RWPE1 (cell line): ENCODE measurements around the gene ERGIC1.

Source experiments
- CTCF ChIA-PET: fragments of 350-600 bp; sonication (Branson Sonifier 250); formaldehyde crosslinking; extraction: SDS; loops from one replicate; lab custom pipeline; 2021; lab: Yijun Ruan, JAX
- POLR2A ChIA-PET: fragments of 400-600 bp; formaldehyde crosslinking; extraction: SDS; loops from one replicate; lab custom pipeline; 2020; ENCODE audit warnings: antibody characterized with exemption; ENCODE audit not compliant: low non-redundant PET; lab: Yijun Ruan, JAX
- DNase-seq: peaks from one replicate; pipeline ENCODE4 v3.0.0; 2012; ENCODE audit warnings: low spot score
- H3K27ac ChIP-seq: fragments of 450-650 bp; 2 replicates; pipeline ENCODE4 v1.5.1; 2017
- CTCF ChIP-seq: fragments of 450-650 bp; conservative IDR thresholded peaks from 2 replicates; pipeline ENCODE4 v1.5.1; 2017; ENCODE audit warnings: low read depth, mild to moderate bottlenecking

The ERGIC1 gene

DNA sequence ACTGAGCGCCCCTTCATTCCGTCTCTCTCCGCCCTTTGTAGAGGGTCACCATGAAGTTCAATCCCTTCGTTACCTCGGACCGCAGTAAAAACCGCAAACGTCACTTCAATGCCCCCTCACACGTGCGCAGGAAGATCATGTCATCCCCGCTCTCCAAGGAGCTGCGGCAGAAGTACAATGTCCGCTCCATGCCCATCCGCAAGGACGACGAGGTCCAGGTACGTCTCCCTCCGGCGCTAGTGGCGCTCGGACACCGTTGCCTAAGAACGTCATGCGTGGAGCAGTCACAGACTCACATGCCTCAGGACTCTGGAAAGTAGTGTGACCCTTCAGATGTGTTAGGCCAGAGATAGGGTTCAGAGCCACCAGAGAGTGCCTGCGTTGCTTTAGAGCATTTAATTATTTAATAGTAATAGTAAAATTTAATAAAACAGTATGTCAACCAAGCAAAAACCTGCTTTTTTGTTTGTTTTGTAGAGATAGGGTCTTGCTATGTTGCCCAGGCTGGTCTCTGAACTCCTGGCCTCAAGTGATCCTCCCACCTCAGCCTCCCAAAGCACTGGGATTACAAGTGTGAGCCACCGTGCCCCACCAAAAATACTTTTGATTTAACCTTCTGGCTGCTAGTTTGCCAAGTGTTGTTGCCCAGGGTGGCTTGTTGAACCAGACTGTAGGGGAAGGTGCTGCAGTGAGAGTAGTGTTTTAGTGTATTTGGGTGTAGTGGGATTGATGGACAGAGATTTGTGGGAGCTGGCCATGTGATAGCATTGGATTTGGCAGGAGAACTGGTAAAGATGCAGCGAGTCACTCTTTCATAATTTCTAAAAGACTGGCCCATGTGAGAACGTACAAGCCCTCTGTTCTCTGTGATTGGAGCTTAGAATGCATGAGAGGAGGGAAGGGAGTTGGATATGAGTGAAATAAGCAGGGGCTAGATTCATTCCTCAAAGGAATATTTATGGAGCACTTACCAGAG, 126.1 kb downstream of the ERGIC1 start:
- no peak for TF ChIP-seq CTCF
- peak overlapping the region; percentile 86 for H3K27ac ChIP-seq
- ChIA-PET CTCF (interaction anchor here (0.5 to 3.3 kb wide), 18 partner anchors 8 to 930 kb away, joined by 3 to 13 read pairs (median 4); no protein-coding TSS in a partner anchor), POLR2A (interaction anchor here (0.8 to 1.0 kb wide), 2 partner anchors 23 to 195 kb away, joined by 4 to 5 read pairs; partner anchors contain the start of gene ATP6V0E1)
- no peak for DNase-seq

DNA sequence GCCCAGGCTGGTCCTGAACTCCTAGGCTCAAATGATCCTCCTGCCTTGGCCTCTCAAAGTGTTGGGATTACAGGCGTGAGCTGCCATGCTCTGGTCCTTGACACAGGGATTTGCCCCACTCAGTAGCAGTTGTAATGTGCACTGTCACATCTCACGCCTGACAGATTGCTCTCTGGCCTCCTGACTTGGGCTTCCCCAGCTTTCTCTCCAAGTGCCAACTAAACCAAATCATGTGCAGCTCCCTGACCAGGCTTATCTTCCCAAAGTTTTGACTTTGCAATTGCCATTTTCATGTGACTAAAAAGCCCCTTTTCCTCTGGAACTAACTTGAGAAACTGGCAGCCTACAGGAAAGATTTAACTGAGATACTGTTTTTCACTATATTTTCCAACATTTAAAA, 135.9 kb downstream of the ERGIC1 start:
- H3K27ac ChIP-seq = peak overlapping the region; percentile 36
- CTCF ChIA-PET = no interaction called here
- DNase-seq = no peak
- POLR2A ChIA-PET = interaction anchor here (0.6 kb wide), 1 partner anchor 11 kb away, joined by 5 read pairs; no protein-coding TSS in a partner anchor
- no peak for TF ChIP-seq CTCF

DNA sequence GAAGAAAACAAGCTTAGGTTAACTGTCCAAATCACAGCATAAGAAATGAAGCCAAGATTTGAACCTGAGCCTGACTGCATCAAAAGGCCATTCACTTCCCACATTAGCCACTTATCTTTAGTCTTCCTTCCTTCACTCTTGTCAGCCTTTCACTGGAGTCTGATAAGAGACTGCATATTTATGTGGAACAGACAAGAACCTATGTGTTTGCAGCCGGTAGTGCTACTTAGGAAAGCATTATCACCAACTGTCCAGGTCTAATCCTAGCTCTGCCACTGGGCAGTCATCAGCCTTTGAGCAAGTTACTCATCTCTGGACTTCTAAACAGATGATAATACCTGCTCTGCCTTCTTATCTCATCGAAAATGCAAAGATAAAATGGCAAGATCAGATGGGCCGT, 137.4 kb downstream of the ERGIC1 start:
- no peak for DNase-seq

DNA sequence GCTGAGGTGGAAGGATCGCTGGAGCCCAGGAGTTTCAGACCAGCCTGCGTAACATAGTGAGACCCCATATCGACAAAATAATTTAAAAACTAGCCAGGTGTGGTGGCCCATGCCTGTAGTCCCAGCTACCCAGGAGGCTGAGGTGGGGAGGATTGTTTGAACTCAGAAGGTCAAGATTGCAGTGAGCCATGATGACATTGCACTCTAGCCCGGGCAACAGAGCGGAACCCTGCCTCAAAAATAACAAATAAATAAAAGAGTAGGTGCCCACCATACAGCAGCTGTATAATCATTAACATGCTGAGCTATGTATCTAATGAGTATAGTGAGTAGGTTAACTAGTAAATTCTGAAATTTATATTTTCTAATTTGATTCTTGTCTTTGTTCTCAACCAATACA, 138.5 kb downstream of the ERGIC1 start:
- POLR2A ChIA-PET = no interaction called here
- CTCF ChIA-PET = interaction anchor here (0.8 to 2.0 kb wide), 2 partner anchors 13 to 258 kb away, joined by 3 to 10 read pairs; partner anchors contain the start of gene RPL26L1
- DNase-seq = no peak
- no peak overlapping the region for H3K27ac ChIP-seq
- no peak for TF ChIP-seq CTCF

More for the DNA sequence above, 137.4 kb downstream of the ERGIC1 start:
- CTCF ChIA-PET = interaction anchor here (0.7 to 0.9 kb wide), 3 partner anchors 12 to 347 kb away, joined by 3 to 5 read pairs (median 4); partner anchors contain the start of gene RPL26L1
- no peak overlapping the region for H3K27ac ChIP-seq
- TF ChIP-seq CTCF = no peak
- POLR2A ChIA-PET = no interaction called here

- POLR2A ChIA-PET = no interaction called here
- CTCF ChIA-PET = interaction anchor here (1.2 to 2.0 kb wide), 2 partner anchors 14 to 260 kb away, joined by 3 to 10 read pairs; partner anchors contain the start of gene RPL26L1
- H3K27ac ChIP-seq = no peak overlapping the region
- no peak for TF ChIP-seq CTCF
- DNase-seq = no peak
Measured at GRCh38 chr5:172973127-172973916, 139.3 kb downstream of the ERGIC1 start.

GRCh38 chr5:172973931-172974330, 139.9 kb downstream of the ERGIC1 start:
- CTCF ChIA-PET = interaction anchor here (0.6 to 2.0 kb wide), 4 partner anchors 15 to 261 kb away, joined by 3 to 10 read pairs (median 5); partner anchors contain the start of gene RPL26L1
- DNase-seq = no peak
- H3K27ac ChIP-seq = no peak overlapping the region
- POLR2A ChIA-PET = no interaction called here
- no peak for TF ChIP-seq CTCF
